Endothelial cell of umbilical vein (primary cell): Measurements from ENCODE around the gene SLC25A2. TPM values are rescaled to one million over a fixed set of nuclear protein-coding genes. Genes with fewer than 3 reads are reported as not detected.

ENCODE experiments used
- BruUV-seq: library from RNA; stranded (reverse); fragments of 400-500 nt; replicated peaks from 2 replicates; lab custom pipeline; 2021; lab: Mats Ljungman, UMichigan
- CTCF ChIA-PET: fragments of 300-600, 350-600 bp; sonication (Branson Sonifier 250); formaldehyde crosslinking; loops from one replicate; lab custom pipeline; 2021; ENCODE audit warnings: antibody characterized with exemption, inconsistent platforms; lab: Charles Lee
- POLR2A ChIA-PET: fragments of 300-600, 350-600 bp; sonication (Branson Sonifier 250); formaldehyde crosslinking; loops from one replicate; lab custom pipeline; 2021; ENCODE audit warnings: antibody characterized with exemption, inconsistent platforms; lab: Charles Lee
- DNase-seq: peaks from one replicate; pipeline ENCODE4 v3.0.0-alpha.2; 2011; ENCODE audit warnings: low read depth, low spot score
- FAIRE-seq: peaks from 2 replicates; lab custom pipeline; 2011; peaks lifted over from hg19 to GRCh38; lab: Jason Lieb, UNC
- H2AFZ ChIP-seq: 2 replicates; pipeline ENCODE4 v1.6.0; 2012; ENCODE audit warnings: low read depth, low read length, control low read depth, inconsistent platforms
- H3K27ac ChIP-seq: 2 replicates; pipeline ENCODE4 v1.5.1; 2011; ENCODE audit warnings: low read depth, mild to moderate bottlenecking, control low read depth, low read length, moderate library complexity; ENCODE audit not compliant: insufficient read depth
- H3K27me3 ChIP-seq, 2 experiments: 2 replicates each; pipeline versions ENCODE4 v1.6.0 to v1.6.1; 2011; ENCODE audit warnings: low read length in 2 of 2, mixed read lengths in 1 of 2; ENCODE audit not compliant: control insufficient read depth in 2 of 2, insufficient read depth in 2 of 2
- H3K36me3 ChIP-seq, 2 experiments: 2 replicates in 1 of 2; 3 replicates in 1 of 2; pipeline ENCODE4 v1.5.1; 2011; ENCODE audit warnings: low read length in 2 of 2, mild to moderate bottlenecking in 1 of 2, moderate library complexity in 1 of 2; ENCODE audit not compliant: control insufficient read depth in 2 of 2, insufficient read depth in 2 of 2; ENCODE audit errors: extremely low read depth in 1 of 2
- H3K4me1 ChIP-seq: 3 replicates; pipeline ENCODE4 v1.5.1; 2011; ENCODE audit warnings: mild to moderate bottlenecking, low read length; ENCODE audit not compliant: control insufficient read depth, insufficient read depth; ENCODE audit errors: extremely low read depth
- H3K4me2 ChIP-seq: 2 replicates; pipeline ENCODE4 v1.6.1; 2011; ENCODE audit warnings: low read length, control low read depth, mixed read lengths; ENCODE audit not compliant: insufficient read depth
- H3K4me3 ChIP-seq, 3 experiments: fragments of 200-600 bp in 1 of 3; sonication (generic), shearing (Covaris generic) in 1 of 3; replicated peaks in 1 of 3; 2 replicates each; pipeline ENCODE4 v1.5.1; 2011 to 2016; ENCODE audit warnings: control low read depth in 3 of 3, low read length in 3 of 3, mild to moderate bottlenecking in 2 of 3, inconsistent platforms in 1 of 3, low read depth in 1 of 3, moderate library complexity in 1 of 3; ENCODE audit not compliant: insufficient read depth in 1 of 3
- H3K79me2 ChIP-seq: 2 replicates; pipeline ENCODE4 v1.6.0; 2012; ENCODE audit warnings: low read length, inconsistent platforms; ENCODE audit not compliant: control insufficient read depth, insufficient read depth
- H3K9ac ChIP-seq: replicated peaks from 2 replicates; pipeline ENCODE3; 2011; ENCODE audit warnings: low read length, control low read depth; ENCODE audit not compliant: insufficient read depth; ENCODE audit errors: extremely low read depth
- H3K9me1 ChIP-seq: replicated peaks from 3 replicates; pipeline ENCODE4 v1.6.0; 2011; ENCODE audit warnings: mild to moderate bottlenecking, low read length; ENCODE audit not compliant: control insufficient read depth, insufficient read depth; ENCODE audit errors: extremely low read depth
- H3K9me3 ChIP-seq: replicated peaks from 2 replicates; pipeline ENCODE4 v1.5.1; 2012; ENCODE audit warnings: low read length, inconsistent platforms; ENCODE audit not compliant: control insufficient read depth, insufficient read depth
- H4K20me1 ChIP-seq: replicated peaks from 2 replicates; pipeline ENCODE3; 2011; ENCODE audit warnings: mild to moderate bottlenecking, low read length; ENCODE audit not compliant: control insufficient read depth, insufficient read depth; ENCODE audit errors: extremely low read depth
- CTCF ChIP-seq, 2 donors: IDR thresholded peaks; 1 replicate in 1 of 2; 2 replicates in 1 of 2; pipeline ENCODE4 v1.5.1; 2011; ENCODE audit warnings: low read length in 2 of 2, mild to moderate bottlenecking in 2 of 2, moderate library complexity in 2 of 2, control low read depth in 1 of 2, inconsistent platforms in 1 of 2, low read depth in 1 of 2; ENCODE audit not compliant: insufficient read depth in 1 of 2; ENCODE audit errors: extremely low read depth in 1 of 2
- EZH2 ChIP-seq: IDR thresholded peaks from 2 replicates; pipeline ENCODE4 v1.6.1; 2012; ENCODE audit warnings: borderline replicate concordance, low read depth, mild to moderate bottlenecking, moderate library complexity, low read length, inconsistent platforms; ENCODE audit not compliant: severe bottlenecking
- FOS ChIP-seq: IDR thresholded peaks from 2 replicates; pipeline ENCODE4 v1.6.1; 2011; ENCODE audit warnings: mild to moderate bottlenecking, low read length, moderate library complexity, borderline replicate concordance; ENCODE audit not compliant: insufficient read depth
- GATA2 ChIP-seq: IDR thresholded peaks from 2 replicates; pipeline ENCODE4 v1.7.0; 2011; ENCODE audit warnings: low read depth, mild to moderate bottlenecking, moderate library complexity, mixed read lengths, low read length; ENCODE audit not compliant: insufficient read length, insufficient read depth
- JUN ChIP-seq: IDR thresholded peaks from 2 replicates; pipeline ENCODE4 v1.6.1; 2011; ENCODE audit warnings: borderline replicate concordance, low read depth; ENCODE audit not compliant: insufficient read length, insufficient read depth
- MAX ChIP-seq: IDR thresholded peaks from 2 replicates; pipeline ENCODE4 v1.6.1; 2011; ENCODE audit not compliant: insufficient read depth, insufficient read length
- MYC ChIP-seq: IDR thresholded peaks from one replicate; pipeline ENCODE4 v1.6.1; 2011; ENCODE audit warnings: mild to moderate bottlenecking, low read depth, low read length
- POLR2A ChIP-seq: IDR thresholded peaks from 2 replicates; pipeline ENCODE4 v1.6.1; 2012; ENCODE audit warnings: low read depth, mild to moderate bottlenecking, control low read depth, low read length
- POLR2AphosphoS5 ChIP-seq: IDR thresholded peaks from 2 replicates; pipeline ENCODE4 v1.6.1; 2012; ENCODE audit warnings: low read depth, mild to moderate bottlenecking, control low read depth, low read length, moderate library complexity; ENCODE audit not compliant: insufficient read depth
- dilution Hi-C: fragments of 300-500 bp; cut with MboI; formaldehyde crosslinking; loops from one replicate; pipeline ENCODE4 v1.15.0; 2019; ENCODE audit warnings: low sequenced_read_pairs; ENCODE audit not compliant: extremely low pct_ligation_motif_present
- intact Hi-C: fragments of 100-400 bp; cut with micrococcal nuclease; formaldehyde crosslinking; loops from one replicate; pipeline ENCODE4 v1.10.0; 2022
- polyA plus RNA-seq, 4 experiments: library from polyadenylated mRNA; depleted of rRNA in 3 of 4; stranded (reverse) in 3 of 4; unstranded in 1 of 4; fragments of >200 nt; gene quantifications; 2 replicates each; pipeline versions ENCODE4 v1.2.1 to v1.2.3, GENCODE V29; 2011 to 2012; ENCODE audit warnings: missing spikeins in 1 of 4
- total RNA-seq: library from RNA; stranded (reverse); gene quantifications from 2 replicates; pipeline ENCODE4 v1.2.3, GENCODE V29; 2021

SLC25A2 gene
- total and polyA plus RNA-seq, 2 donors (not counting 3 experiments of a cell fraction or from before 2014, with no cell fraction given): 0.46 TPM; not detected in 1

DNA sequence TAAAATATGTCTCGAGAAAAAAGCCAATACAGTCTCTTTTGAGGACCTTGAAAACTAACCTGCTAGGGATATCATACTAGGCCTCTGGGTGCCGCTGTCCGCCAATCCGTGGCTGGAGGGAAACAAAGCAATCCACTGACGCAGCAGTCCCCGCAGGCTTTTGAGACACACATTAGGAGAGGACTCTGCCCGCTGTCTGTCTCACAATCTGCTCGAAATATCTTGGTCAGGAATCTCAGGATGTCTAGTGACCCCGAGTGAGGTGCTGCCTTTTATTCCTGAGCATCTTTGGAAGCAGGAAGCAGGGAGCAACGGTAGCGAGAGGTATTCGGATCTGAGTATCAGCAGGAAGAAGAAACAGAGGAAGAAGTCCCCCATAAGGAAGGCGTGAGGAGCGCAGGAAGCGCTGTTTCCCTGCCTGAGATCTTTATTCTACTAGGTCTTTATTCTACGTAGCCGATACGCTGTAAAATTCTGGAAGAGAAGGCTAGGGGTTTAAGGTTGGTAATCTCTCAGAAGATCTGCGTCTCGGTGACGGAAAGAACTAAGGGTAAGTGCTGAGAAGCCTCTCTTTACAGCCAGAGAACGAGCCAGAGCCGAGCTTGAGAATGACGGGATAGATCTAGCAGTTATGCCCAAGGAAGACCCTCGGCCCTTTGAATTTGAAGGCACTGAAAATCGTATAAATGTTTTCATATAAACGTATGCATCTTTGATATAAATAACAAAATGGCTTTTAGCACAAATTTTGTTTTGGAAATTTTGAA, 22.4 kb upstream of the SLC25A2 start:
- BruUV-seq: TSS peak; percentile 57
- no peak overlapping the region for H3K27ac ChIP-seq
- no peaks in the 10 kb centered on the region for H3K79me2 ChIP-seq
- no peak for TF ChIP-seq POLR2A
- TF ChIP-seq CTCF (IDR thresholded peaks at IDR 0.05; ENCODE audit: extremely low read depth in 1 of 2, insufficient read depth in 1 of 2, low read depth in 1 of 2, low read length in 2 of 2): peak; percentile 65 to 70
- H3K9ac ChIP-seq: peak overlapping the region; percentile 69
- H3K36me3 ChIP-seq: no peaks in the 10 kb centered on the region
- H3K4me1 ChIP-seq: no peaks in the 10 kb centered on the region
- dilution Hi-C loops: no loop called here
- peak overlapping the region; percentile 92 for H2AFZ ChIP-seq
- intact Hi-C loops: loop anchor here (1.0 kb wide), 1 partner anchor 238 kb away; no protein-coding TSS in a partner anchor
- H3K4me3 ChIP-seq: peak overlapping the region; percentile 27 to 74 (median 50)
- POLR2A ChIA-PET: no interaction called here
- H3K9me3 ChIP-seq: no peaks in the 10 kb centered on the region
- CTCF ChIA-PET: interaction anchor here (1.0 to 2.9 kb wide), 8 partner anchors 9 to 241 kb away, joined by 3 to 17 read pairs (median 4); partner anchors contain the start of genes PCDHGA12 and PCDHGA3
- H3K27me3 ChIP-seq: peaks cover 14 to 31% of the 10 kb centered on the region in 2 experiments
- no peaks in the 10 kb centered on the region for H4K20me1 ChIP-seq
- peak overlapping the region; percentile 92 for H3K4me2 ChIP-seq
- peak; percentile 88 for FAIRE-seq
- H3K9me1 ChIP-seq: no peaks in the 10 kb centered on the region
- peak; percentile 77 for DNase-seq

- CTCF ChIA-PET: interaction anchor here (2.8 kb wide), 1 partner anchor 242 kb away, joined by 18 read pairs; no protein-coding TSS in a partner anchor
- peaks cover 0 to 5% of the 10 kb centered on the region in 2 experiments for H3K27me3 ChIP-seq
- no peak for DNase-seq
- no peak overlapping the region for H3K27ac ChIP-seq
- TF ChIP-seq JUN (no peak), FOS (no peak), EZH2 (no peak), POLR2AphosphoS5 (no peak), POLR2A (no peak), MYC (no peak), MAX (no peak), GATA2 (no peak), CTCF (IDR thresholded peaks at IDR 0.05; ENCODE audit: extremely low read depth in 1 of 2, insufficient read depth in 1 of 2, low read depth in 1 of 2, low read length in 2 of 2) (no peak)
- no peaks in the 10 kb centered on the region for H3K4me1 ChIP-seq
- no peak for FAIRE-seq
- H3K9me1 ChIP-seq: no peaks in the 10 kb centered on the region
- H3K9me3 ChIP-seq: peaks cover 15% of the 10 kb centered on the region
- no peak overlapping the region for H3K4me3 ChIP-seq
- H3K9ac ChIP-seq: no peak overlapping the region
- intact Hi-C loops (no loop called here), dilution Hi-C loops (no loop called here)
- peaks cover 22% of the 10 kb centered on the region for H3K79me2 ChIP-seq
- peaks cover 0 to 11% of the 10 kb centered on the region in 2 experiments for H3K36me3 ChIP-seq
- POLR2A ChIA-PET: no interaction called here
- peaks cover 9% of the 10 kb centered on the region for H4K20me1 ChIP-seq
- BruUV-seq: no TSS peak
- H3K4me2 ChIP-seq: no peak overlapping the region
- H2AFZ ChIP-seq: no peak overlapping the region
These were observed 18.4 kb upstream of the SLC25A2 start for GRCh38 chr5:141322261-141322660.
